ENCODE measurements around the gene CTSF. TPM values are rescaled to one million over a fixed set of nuclear protein-coding genes. Genes with fewer than 3 reads are reported as not detected.

Gene CTSF
- total RNA-seq, 3 donors from 2014 or later, result 98.6 to 149 (median 116) TPM

GRCh38 chr11:66562907-66563583, 5.4 kb downstream of the CTSF start:
- DNase-seq (ENCODE audit: low spot score in 2 of 2), result no peak
- no peak for TF ChIP-seq CTCF (IDR thresholded peaks at IDR 0.05)
- no peak for TF ChIP-seq POLR2AphosphoS5 (IDR thresholded peaks at IDR 0.05)
- no peak for TF ChIP-seq POLR2A (IDR thresholded peaks at IDR 0.05)
- H3K27me3 ChIP-seq, result peaks cover 0 to 2% of the 10 kb centered on the region in 2 donors
- H3K9me3 ChIP-seq, result no peaks in the 10 kb centered on the region
- no peaks in the 10 kb centered on the region for H3K4me1 ChIP-seq
- H3K36me3 ChIP-seq, result no peaks in the 10 kb centered on the region
- H3K27ac ChIP-seq, result no peak overlapping the region
- intact Hi-C loops (cut with DNase I; ENCODE audit: low total_unique reads), result no loop called here
- H3K4me3 ChIP-seq, result no peak overlapping the region

GRCh38 chr11:66562275-66562674, 6.1 kb downstream of the CTSF start:
- Histone ChIP-seq H3K36me3 (no peaks in the 10 kb centered on the region), H3K4me1 (no peaks in the 10 kb centered on the region), H3K4me3 (no peak overlapping the region), H3K9me3 (no peaks in the 10 kb centered on the region), H3K27me3 (peaks cover 0 to 4% of the 10 kb centered on the region in 2 donors), H3K27ac (no peak overlapping the region)
- TF ChIP-seq CTCF (IDR thresholded peaks at IDR 0.05) (no peak), POLR2A (IDR thresholded peaks at IDR 0.05) (no peak), POLR2AphosphoS5 (IDR thresholded peaks at IDR 0.05) (no peak)
- intact Hi-C loops (cut with DNase I; ENCODE audit: low total_unique reads), result no loop called here
- DNase-seq (ENCODE audit: low spot score in 2 of 2), result no peak

- H3K4me1 ChIP-seq, result no peaks in the 10 kb centered on the region
- no peak for DNase-seq (ENCODE audit: low spot score in 2 of 2)
- intact Hi-C loops (cut with DNase I; ENCODE audit: low total_unique reads), result no loop called here
Observed at GRCh38 chr11:66561975-66562248, 6.5 kb downstream of the CTSF start.

GRCh38 chr11:66561178-66561974, 7.0 kb downstream of the CTSF start:
- H3K4me3 ChIP-seq, result no peak overlapping the region
- TF ChIP-seq POLR2A (IDR thresholded peaks at IDR 0.05), result no peak
- TF ChIP-seq POLR2AphosphoS5 (IDR thresholded peaks at IDR 0.05), result no peak
- TF ChIP-seq CTCF (IDR thresholded peaks at IDR 0.05), result no peak
- no peaks in the 10 kb centered on the region for H3K4me1 ChIP-seq
- H3K36me3 ChIP-seq, result no peaks in the 10 kb centered on the region
- H3K27ac ChIP-seq, result no peak overlapping the region
- no peak for DNase-seq (ENCODE audit: low spot score in 2 of 2)
- intact Hi-C loops (cut with DNase I; ENCODE audit: low total_unique reads), result no loop called here
- peaks cover 0 to 4% of the 10 kb centered on the region in 2 donors for H3K27me3 ChIP-seq
- no peaks in the 10 kb centered on the region for H3K9me3 ChIP-seq

More at GRCh38 chr11:66561975-66562248, 6.5 kb downstream of the CTSF start:
- Histone ChIP-seq H3K36me3 (no peaks in the 10 kb centered on the region), H3K9me3 (no peaks in the 10 kb centered on the region), H3K27ac (no peak overlapping the region), H3K27me3 (peaks cover 0 to 4% of the 10 kb centered on the region in 2 donors), H3K4me3 (no peak overlapping the region)
- TF ChIP-seq CTCF (IDR thresholded peaks at IDR 0.05) (no peak), POLR2AphosphoS5 (IDR thresholded peaks at IDR 0.05) (no peak), POLR2A (IDR thresholded peaks at IDR 0.05) (no peak)
